Tibial nerve (tissue), 4 donors: ENCODE results near the gene VPS13D. TPM values are rescaled to one million over a fixed set of nuclear protein-coding genes. Genes with fewer than 3 reads are reported as not detected.

ENCODE experiments used
- DNase-seq, 2 donors: peaks; one replicate each; pipeline ENCODE4 v3.0.0-alpha.2; 2019; ENCODE audit warnings: low spot score in 2 of 2
- H3K27ac ChIP-seq, 4 donors: fragments of 200-600 bp; sonication (generic) in 3 of 4; one replicate each; pipeline ENCODE4 v1.5.1; 2017 to 2019; ENCODE audit warnings: mild to moderate bottlenecking in 1 of 4
- H3K27me3 ChIP-seq, 2 donors: fragments of 200-600 bp; sonication (generic) in 1 of 2; one replicate each; pipeline versions ENCODE4 v1.5.1 to v1.6.0; 2017 to 2019
- H3K36me3 ChIP-seq, 3 donors: fragments of 200-600 bp; sonication (generic); one replicate each; pipeline ENCODE4 v1.5.1; 2018 to 2019
- H3K4me1 ChIP-seq, 4 donors: fragments of 200-600 bp; sonication (generic) in 3 of 4; one replicate each; pipeline ENCODE4 v1.5.1; 2017 to 2019
- H3K4me3 ChIP-seq, 4 donors: fragments of 200-600 bp; sonication (generic) in 3 of 4; one replicate each; pipeline ENCODE4 v1.5.1; 2017 to 2019; ENCODE audit warnings: mild to moderate bottlenecking in 1 of 4, moderate library complexity in 1 of 4
- H3K9me3 ChIP-seq, 4 donors: fragments of 200-600 bp; sonication (generic) in 3 of 4; one replicate each; pipeline ENCODE4 v1.5.1; 2017 to 2019
- EP300 ChIP-seq, 2 donors: sonication (generic); formaldehyde crosslinking; IDR thresholded peaks; one replicate each; pipeline ENCODE4 v1.6.1; 2017; ENCODE audit warnings: antibody characterized with exemption in 2 of 2, mild to moderate bottlenecking in 1 of 2
- POLR2A ChIP-seq, 2 donors: fragments of 450-650 bp; IDR thresholded peaks; one replicate each; pipeline ENCODE4 v1.6.1; 2017; ENCODE audit warnings: antibody characterized with exemption in 2 of 2, mild to moderate bottlenecking in 2 of 2, moderate library complexity in 2 of 2
- WGBS, 2 donors: methylation state at CpG; one replicate each; pipeline ENCODE4 v1.1.5; 2018; 5-methylcytosine and 5-hydroxymethylcytosine counted together
- total RNA-seq, 4 donors: library from RNA; depleted of rRNA; stranded (reverse); fragments of >200 nt; gene quantifications; one replicate each; pipeline ENCODE4 v1.1.0, GENCODE V29; 2016
- TF ChIP-seq, protein P1 (sequence below), 5 experiments: fragments of 200-600 bp in 3 of 5; fragments of 450-650 bp in 2 of 5; sonication (generic) in 3 of 5; IDR thresholded peaks; one replicate each; pipeline ENCODE4 v1.5.1; 2016 to 2019; ENCODE audit warnings: antibody characterized with exemption in 5 of 5, mild to moderate bottlenecking in 3 of 5, moderate library complexity in 2 of 5

VPS13D gene
- total RNA-seq, 4 donors from 2014 or later, result 99.2 to 132 (median 110) TPM

DNA sequence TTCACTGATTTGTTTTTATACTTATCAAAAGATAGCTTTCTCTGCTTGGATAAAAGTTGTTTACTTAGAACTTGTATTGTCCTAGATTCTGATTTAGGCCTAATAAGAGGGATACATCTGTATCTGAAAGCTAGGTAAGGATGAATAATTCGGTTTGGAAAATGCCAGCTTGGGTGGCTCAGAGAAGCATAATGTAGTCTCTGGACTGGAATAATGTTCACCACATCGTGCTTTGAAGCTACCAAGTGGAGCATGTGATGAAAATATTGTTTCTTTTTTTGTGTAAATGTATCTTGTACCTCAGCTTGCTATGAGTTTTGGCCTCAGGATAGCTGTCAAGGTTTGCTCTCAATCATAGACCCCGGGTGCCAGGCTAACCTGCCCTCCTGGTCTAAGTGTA lies 49.2 kb downstream of the VPS13D start:
- DNase-seq, result no peak
- peaks cover 5 to 97% (median 24%) of the 10 kb centered on the region in 3 donors for H3K36me3 ChIP-seq
- H3K27me3 ChIP-seq, result no peaks in the 10 kb centered on the region
- no peak overlapping the region for H3K4me3 ChIP-seq
- no peak for TF ChIP-seq EP300 (IDR thresholded peaks at IDR 0.05)
- no peak for TF ChIP-seq POLR2A (IDR thresholded peaks at IDR 0.05)
- TF ChIP-seq, protein P1, sequence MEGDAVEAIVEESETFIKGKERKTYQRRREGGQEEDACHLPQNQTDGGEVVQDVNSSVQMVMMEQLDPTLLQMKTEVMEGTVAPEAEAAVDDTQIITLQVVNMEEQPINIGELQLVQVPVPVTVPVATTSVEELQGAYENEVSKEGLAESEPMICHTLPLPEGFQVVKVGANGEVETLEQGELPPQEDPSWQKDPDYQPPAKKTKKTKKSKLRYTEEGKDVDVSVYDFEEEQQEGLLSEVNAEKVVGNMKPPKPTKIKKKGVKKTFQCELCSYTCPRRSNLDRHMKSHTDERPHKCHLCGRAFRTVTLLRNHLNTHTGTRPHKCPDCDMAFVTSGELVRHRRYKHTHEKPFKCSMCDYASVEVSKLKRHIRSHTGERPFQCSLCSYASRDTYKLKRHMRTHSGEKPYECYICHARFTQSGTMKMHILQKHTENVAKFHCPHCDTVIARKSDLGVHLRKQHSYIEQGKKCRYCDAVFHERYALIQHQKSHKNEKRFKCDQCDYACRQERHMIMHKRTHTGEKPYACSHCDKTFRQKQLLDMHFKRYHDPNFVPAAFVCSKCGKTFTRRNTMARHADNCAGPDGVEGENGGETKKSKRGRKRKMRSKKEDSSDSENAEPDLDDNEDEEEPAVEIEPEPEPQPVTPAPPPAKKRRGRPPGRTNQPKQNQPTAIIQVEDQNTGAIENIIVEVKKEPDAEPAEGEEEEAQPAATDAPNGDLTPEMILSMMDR (IDR thresholded peaks at IDR 0.05), result no peak
- H3K4me1 ChIP-seq, result no peaks in the 10 kb centered on the region
- no peaks in the 10 kb centered on the region for H3K9me3 ChIP-seq
- 93% methylated on average over 3 of the region's 3 CpGs for WGBS, 2 donors
- no peak overlapping the region for H3K27ac ChIP-seq

DNA sequence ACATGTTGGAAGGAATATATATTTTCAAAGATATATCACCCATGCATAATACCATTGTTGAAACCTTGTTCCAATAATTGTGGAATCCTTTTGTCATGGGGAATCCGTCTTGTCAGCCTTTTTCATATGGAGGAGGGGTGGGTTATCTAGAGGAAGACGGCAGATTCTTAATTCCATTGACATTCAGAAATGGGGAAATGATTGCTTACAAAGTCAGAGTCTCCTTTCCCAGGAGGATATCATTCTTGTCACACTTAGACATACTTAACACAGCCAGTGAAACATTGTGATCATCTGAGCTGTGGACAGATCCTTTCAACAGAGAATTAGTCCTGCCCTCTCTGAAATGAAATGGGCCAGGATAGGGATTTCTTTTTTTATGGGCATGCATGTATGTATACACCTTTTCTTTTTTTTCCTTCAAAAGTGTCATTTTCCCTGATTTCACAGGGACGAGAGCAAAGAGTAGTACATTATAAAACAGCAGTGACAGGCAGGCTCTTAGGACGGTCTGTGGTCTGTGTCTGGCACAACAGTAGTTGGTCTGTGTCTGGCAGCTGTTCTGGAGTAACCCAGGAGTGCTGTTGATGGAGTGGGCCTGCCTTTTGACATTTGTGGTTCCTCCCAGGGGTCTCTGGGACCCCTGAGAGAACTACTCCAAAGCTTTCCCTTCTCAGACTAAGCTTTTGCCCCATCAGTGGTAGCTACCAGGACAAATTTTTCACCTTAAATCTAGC lies 50.1 kb downstream of the VPS13D start:
- Histone ChIP-seq H3K4me1 (no peaks in the 10 kb centered on the region), H3K4me3 (no peak overlapping the region), H3K27me3 (no peaks in the 10 kb centered on the region), H3K27ac (no peak overlapping the region), H3K36me3 (peaks cover 8 to 95% (median 24%) of the 10 kb centered on the region in 3 donors), H3K9me3 (no peaks in the 10 kb centered on the region)
- no peak for DNase-seq
- 63 to 70% methylated on average over 4 of the region's 4 CpGs for WGBS, 2 donors
- TF ChIP-seq, protein P1 (IDR thresholded peaks at IDR 0.05), result no peak
- no peak for TF ChIP-seq EP300 (IDR thresholded peaks at IDR 0.05)
- no peak for TF ChIP-seq POLR2A (IDR thresholded peaks at IDR 0.05)

DNA sequence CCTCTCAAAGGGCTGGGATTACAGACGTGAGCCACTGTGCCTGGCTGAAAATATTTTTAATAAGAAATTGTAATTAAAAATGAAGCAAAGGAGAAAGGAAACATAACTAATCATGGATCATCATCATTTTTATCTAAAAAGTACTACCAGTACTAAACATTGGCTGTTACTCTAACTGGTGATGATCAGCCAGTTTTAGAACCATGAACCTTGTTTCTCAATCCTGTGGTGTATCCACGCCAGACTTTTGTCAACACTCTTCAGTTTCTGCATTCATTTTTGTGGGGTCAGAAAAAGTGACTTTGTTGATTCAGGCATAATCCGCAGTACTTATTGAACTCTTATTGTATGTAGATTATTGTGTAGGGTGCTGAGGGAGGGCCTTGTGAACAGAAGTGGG lies 52.3 kb downstream of the VPS13D start:
- Histone ChIP-seq H3K36me3 (peaks cover 3 to 73% (median 9%) of the 10 kb centered on the region in 3 donors), H3K4me3 (no peak overlapping the region)
- 72 to 75% methylated on average over 3 of the region's 3 CpGs for WGBS, 2 donors

DNA sequence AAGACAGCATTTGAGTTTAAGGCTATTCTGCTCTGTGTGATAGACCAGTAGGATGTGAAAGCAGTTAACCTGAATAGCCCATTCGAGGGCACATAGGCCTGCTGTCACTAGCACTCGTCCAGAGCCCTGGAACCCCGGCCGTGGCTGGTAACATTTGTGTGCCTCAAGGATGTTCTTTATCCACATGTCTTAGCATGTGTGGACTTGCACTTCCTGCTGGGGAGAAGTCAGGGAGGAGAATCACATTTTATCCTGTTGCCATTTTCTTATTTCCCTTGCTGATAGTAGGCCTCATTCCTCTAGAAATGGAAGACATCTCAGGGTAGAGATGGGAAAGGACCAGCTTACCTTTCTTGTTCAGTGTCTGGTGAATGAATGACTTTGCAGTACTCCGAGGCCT lies 54.7 kb downstream of the VPS13D start:
- peaks cover 3 to 68% (median 5%) of the 10 kb centered on the region in 3 donors for H3K36me3 ChIP-seq
- no peak overlapping the region for H3K4me3 ChIP-seq

More for the DNA sequence above, 52.3 kb downstream of the VPS13D start:
- TF ChIP-seq EP300 (IDR thresholded peaks at IDR 0.05) (no peak), POLR2A (IDR thresholded peaks at IDR 0.05) (no peak)
- TF ChIP-seq, protein P1 (IDR thresholded peaks at IDR 0.05), result no peak
- Histone ChIP-seq H3K27ac (no peak overlapping the region), H3K4me1 (no peaks in the 10 kb centered on the region), H3K9me3 (no peaks in the 10 kb centered on the region), H3K27me3 (no peaks in the 10 kb centered on the region)
- DNase-seq, result no peak

More for the DNA sequence above, 54.7 kb downstream of the VPS13D start:
- WGBS, 2 donors, result 88 to 93% methylated on average over 5 of the region's 5 CpGs
- no peak for DNase-seq
- Histone ChIP-seq H3K27ac (no peak overlapping the region), H3K9me3 (no peaks in the 10 kb centered on the region), H3K4me1 (peaks cover 0 to 4% (median 0%) of the 10 kb centered on the region in 4 donors), H3K27me3 (no peaks in the 10 kb centered on the region)
- no peak for TF ChIP-seq POLR2A (IDR thresholded peaks at IDR 0.05)
- no peak for TF ChIP-seq EP300 (IDR thresholded peaks at IDR 0.05)
- TF ChIP-seq, protein P1 (IDR thresholded peaks at IDR 0.05), result no peak
